MCF 10A (cell line): Measurements from ENCODE around the gene SIAH3. TPM values are rescaled to one million over a fixed set of nuclear protein-coding genes. Genes with fewer than 3 reads are reported as not detected.

ENCODE experiments used
- BruUV-seq: library from RNA; stranded (reverse); fragments of 400-500 nt; replicated peaks from 2 replicates; lab custom pipeline; 2021; lab: Mats Ljungman, UMichigan
- CTCF ChIA-PET: fragments of 300-600 bp; sonication (Branson Sonifier 250); formaldehyde crosslinking; extraction: SDS; loops from one replicate; lab custom pipeline; 2021; ENCODE audit warnings: antibody characterized with exemption, inconsistent platforms; lab: Yijun Ruan, JAX
- POLR2A ChIA-PET: fragments of 300-600, 350-650 bp; sonication (Branson Sonifier 250); formaldehyde crosslinking; extraction: SDS; loops from one replicate; lab custom pipeline; 2020; ENCODE audit warnings: antibody characterized with exemption, inconsistent platforms; lab: Yijun Ruan, JAX
- DNase-seq: peaks from one replicate; pipeline ENCODE4 v3.0.0-alpha.2; 2018; ENCODE audit not compliant: unreplicated experiment
- H3K27ac Mint-ChIP-seq: one replicate; pipeline ENCODE4 v1.8.0; 2022; ENCODE audit warnings: mild to moderate bottlenecking, low read depth, mixed read lengths; ENCODE audit not compliant: unreplicated experiment
- H3K27me3 Mint-ChIP-seq: one replicate; pipeline ENCODE4 v1.8.0; 2022; ENCODE audit warnings: mixed read lengths; ENCODE audit not compliant: insufficient read depth, unreplicated experiment
- H3K36me3 Mint-ChIP-seq: one replicate; pipeline ENCODE4 v1.8.0; 2022; ENCODE audit warnings: mild to moderate bottlenecking, moderate library complexity, mixed read lengths; ENCODE audit not compliant: insufficient read depth, unreplicated experiment
- H3K4me1 Mint-ChIP-seq: one replicate; pipeline ENCODE4 v1.8.0; 2022; ENCODE audit warnings: mixed read lengths; ENCODE audit not compliant: insufficient read depth, unreplicated experiment
- H3K4me3 Mint-ChIP-seq: one replicate; pipeline ENCODE4 v1.8.0; 2022; ENCODE audit warnings: mild to moderate bottlenecking, moderate library complexity, mixed read lengths; ENCODE audit not compliant: unreplicated experiment
- H3K9me3 Mint-ChIP-seq: one replicate; pipeline ENCODE4 v1.8.0; 2022; ENCODE audit warnings: mixed read lengths; ENCODE audit not compliant: unreplicated experiment
- intact Hi-C: fragments of 100-400 bp; cut with micrococcal nuclease; formaldehyde crosslinking; loops from 2 replicates; pipeline ENCODE4 v1.14.1; 2022
- total RNA-seq: library from RNA; stranded (reverse); gene quantifications from 2 replicates; pipeline ENCODE4 v1.2.3, GENCODE V29; 2022
- TF ChIP-seq, protein P1 (sequence below): fragments of 200-600 bp; IDR thresholded peaks from one replicate; pipeline ENCODE4 v1.8.0; 2022; ENCODE audit warnings: antibody characterized with exemption, mild to moderate bottlenecking; ENCODE audit not compliant: unreplicated experiment

The SIAH3 gene
- total RNA-seq, 1 experiment from 2014 or later, result not detected

DNA sequence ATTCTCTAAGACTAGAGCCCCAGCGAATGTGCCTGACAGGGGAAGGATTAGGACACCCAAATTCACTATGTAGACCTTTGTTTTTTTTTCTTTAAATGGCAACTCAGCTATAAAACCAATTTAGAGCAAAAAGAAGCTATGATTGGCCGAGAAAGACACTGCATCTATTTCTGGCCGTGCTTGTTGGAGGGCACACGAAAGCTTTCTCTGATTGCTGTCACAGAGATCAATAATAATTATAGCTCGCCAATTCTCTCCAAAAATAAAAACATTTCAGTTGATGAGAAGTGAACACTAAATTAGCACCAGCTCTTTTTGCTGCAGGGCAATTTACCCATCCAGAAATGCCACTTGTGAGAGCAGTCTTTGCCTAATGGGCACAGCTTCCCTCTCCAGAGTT lies 118.2 kb downstream of the SIAH3 start:
- H3K4me1 Mint-ChIP-seq, result no peaks in the 10 kb centered on the region
- H3K9me3 Mint-ChIP-seq, result no peaks in the 10 kb centered on the region
- no peak for DNase-seq
- ChIA-PET POLR2A (no interaction called here), CTCF (interaction anchor here (0.6 to 0.8 kb wide), 3 partner anchors 10 to 265 kb away, joined by 4 to 5 read pairs (median 4); no protein-coding TSS in a partner anchor)
- H3K27me3 Mint-ChIP-seq, result peaks cover 52% of the 10 kb centered on the region
- no TSS peak for BruUV-seq
- intact Hi-C loops, result no loop called here
- H3K4me3 Mint-ChIP-seq, result no peak overlapping the region
- H3K27ac Mint-ChIP-seq, result no peak overlapping the region
- H3K36me3 Mint-ChIP-seq, result no peaks in the 10 kb centered on the region
- TF ChIP-seq, protein P1, sequence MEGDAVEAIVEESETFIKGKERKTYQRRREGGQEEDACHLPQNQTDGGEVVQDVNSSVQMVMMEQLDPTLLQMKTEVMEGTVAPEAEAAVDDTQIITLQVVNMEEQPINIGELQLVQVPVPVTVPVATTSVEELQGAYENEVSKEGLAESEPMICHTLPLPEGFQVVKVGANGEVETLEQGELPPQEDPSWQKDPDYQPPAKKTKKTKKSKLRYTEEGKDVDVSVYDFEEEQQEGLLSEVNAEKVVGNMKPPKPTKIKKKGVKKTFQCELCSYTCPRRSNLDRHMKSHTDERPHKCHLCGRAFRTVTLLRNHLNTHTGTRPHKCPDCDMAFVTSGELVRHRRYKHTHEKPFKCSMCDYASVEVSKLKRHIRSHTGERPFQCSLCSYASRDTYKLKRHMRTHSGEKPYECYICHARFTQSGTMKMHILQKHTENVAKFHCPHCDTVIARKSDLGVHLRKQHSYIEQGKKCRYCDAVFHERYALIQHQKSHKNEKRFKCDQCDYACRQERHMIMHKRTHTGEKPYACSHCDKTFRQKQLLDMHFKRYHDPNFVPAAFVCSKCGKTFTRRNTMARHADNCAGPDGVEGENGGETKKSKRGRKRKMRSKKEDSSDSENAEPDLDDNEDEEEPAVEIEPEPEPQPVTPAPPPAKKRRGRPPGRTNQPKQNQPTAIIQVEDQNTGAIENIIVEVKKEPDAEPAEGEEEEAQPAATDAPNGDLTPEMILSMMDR, result no peak

DNA sequence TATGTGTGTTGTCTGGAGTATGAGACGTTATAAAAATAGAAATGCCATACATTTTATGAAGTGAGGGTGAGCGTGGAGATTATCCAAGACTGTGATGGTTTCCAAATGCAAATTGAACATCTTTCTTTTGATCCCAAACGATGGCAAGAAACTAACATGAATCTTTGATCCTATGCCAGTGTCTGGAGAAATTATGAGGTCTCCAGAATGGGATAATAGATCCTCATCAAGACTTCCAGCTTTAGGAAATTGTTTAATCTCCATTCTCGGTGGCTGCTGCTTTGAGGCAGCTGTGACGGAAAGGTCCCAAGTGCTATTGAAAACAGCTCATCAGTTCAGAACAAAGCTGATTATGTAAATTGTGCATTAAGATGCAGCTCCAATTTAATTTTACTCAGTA lies 118.6 kb downstream of the SIAH3 start:
- Mint-ChIP-seq H3K9me3 (no peaks in the 10 kb centered on the region), H3K27me3 (peaks cover 57% of the 10 kb centered on the region), H3K4me3 (no peak overlapping the region), H3K36me3 (no peaks in the 10 kb centered on the region), H3K4me1 (no peaks in the 10 kb centered on the region), H3K27ac (no peak overlapping the region)
- CTCF ChIA-PET, result interaction anchor here (0.8 kb wide), 1 partner anchor 109 kb away, joined by 5 read pairs; no protein-coding TSS in a partner anchor
- TF ChIP-seq, protein P1, result no peak
- BruUV-seq, result no TSS peak
- intact Hi-C loops, result no loop called here
- POLR2A ChIA-PET, result no interaction called here
- DNase-seq, result no peak

DNA sequence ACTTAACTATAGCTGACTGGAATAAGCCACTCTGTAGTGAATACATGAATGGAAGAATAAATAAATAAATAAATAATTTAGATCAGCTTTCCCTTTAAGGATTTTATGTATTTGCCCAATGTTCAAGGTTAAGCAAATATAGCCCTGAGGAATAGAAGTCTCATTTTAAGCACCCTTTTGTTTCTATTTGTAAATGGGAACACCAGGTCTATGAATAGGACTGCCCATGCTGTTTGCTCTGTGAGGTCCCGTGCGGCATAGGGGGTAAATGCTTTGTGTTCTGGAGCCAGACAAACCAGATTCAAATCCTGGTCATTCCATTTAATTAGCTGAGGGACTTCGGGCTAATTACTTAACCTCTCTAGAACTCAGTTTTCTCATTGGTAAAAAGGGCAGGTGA lies 120.1 kb downstream of the SIAH3 start:
- H3K4me1 Mint-ChIP-seq, result no peaks in the 10 kb centered on the region
- intact Hi-C loops, result no loop called here
- CTCF ChIA-PET, result interaction anchor here (0.6 to 1.4 kb wide), 3 partner anchors 10 to 108 kb away, joined by 3 read pairs; no protein-coding TSS in a partner anchor
- TF ChIP-seq, protein P1, result no peak
- no peak for DNase-seq
- H3K36me3 Mint-ChIP-seq, result no peaks in the 10 kb centered on the region
- H3K4me3 Mint-ChIP-seq, result no peak overlapping the region
- no peaks in the 10 kb centered on the region for H3K9me3 Mint-ChIP-seq
- POLR2A ChIA-PET, result no interaction called here
- no peak overlapping the region for H3K27ac Mint-ChIP-seq
- peaks cover 63% of the 10 kb centered on the region for H3K27me3 Mint-ChIP-seq
- no TSS peak for BruUV-seq

DNA sequence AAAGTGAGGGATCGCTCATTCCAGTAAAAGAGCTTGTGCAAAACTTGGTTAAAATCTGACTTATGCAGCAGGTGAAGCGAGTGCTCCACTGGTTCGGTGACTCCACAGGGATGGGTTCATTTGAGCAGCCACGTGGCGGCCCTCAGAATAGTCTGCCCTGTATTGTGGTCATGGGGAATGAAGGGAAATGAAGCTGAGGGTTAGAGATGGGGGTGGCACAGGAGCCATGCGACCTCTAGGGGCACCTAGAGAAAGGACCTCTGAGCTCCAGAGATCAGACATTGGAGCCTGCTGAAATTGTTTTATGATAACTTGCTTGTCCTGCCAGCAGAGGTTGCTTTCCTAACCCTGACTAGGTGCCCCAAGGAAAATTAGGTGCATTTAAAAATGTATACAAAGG lies 122.8 kb downstream of the SIAH3 start:
- peak; percentile 34 for DNase-seq
- CTCF ChIA-PET, result no interaction called here
- H3K36me3 Mint-ChIP-seq, result no peaks in the 10 kb centered on the region
- peaks cover 47% of the 10 kb centered on the region for H3K27me3 Mint-ChIP-seq
- H3K27ac Mint-ChIP-seq, result no peak overlapping the region
- no peaks in the 10 kb centered on the region for H3K4me1 Mint-ChIP-seq
- TF ChIP-seq, protein P1, result no peak
- no peak overlapping the region for H3K4me3 Mint-ChIP-seq
- BruUV-seq, result no TSS peak
- POLR2A ChIA-PET, result no interaction called here
- intact Hi-C loops, result no loop called here
- no peaks in the 10 kb centered on the region for H3K9me3 Mint-ChIP-seq

Other genes starting within 250 kb of the SIAH3 start
- gene ERICH6B, start 236.0 kb downstream of the SIAH3 start, total RNA-seq, result not detected in 2 replicates
- not detected in 2 replicates for gene CBY2, start 149.4 kb downstream of the SIAH3 start, total RNA-seq
- gene ZC3H13, start 201.0 kb upstream of the SIAH3 start, total RNA-seq, result 33.9 and 39.0 TPM in 2 replicates